GM19099 (cell line): Measurements from ENCODE around the gene PLA2G15.

ENCODE experiments used
- POLR2A ChIP-seq: IDR thresholded peaks from 3 replicates; pipeline ENCODE4 v1.6.1; 2011; ENCODE audit warnings: low read depth; ENCODE audit not compliant: insufficient read length; ENCODE audit errors: extremely low read depth

Gene PLA2G15

GRCh38 chr16:68257251-68257905 lies 12.2 kb downstream of the PLA2G15 start:
- no peak for TF ChIP-seq POLR2A

GRCh38 chr16:68257906-68258800 lies 13.0 kb downstream of the PLA2G15 start:
- no peak for TF ChIP-seq POLR2A

- TF ChIP-seq POLR2A, result no peak
Observed at GRCh38 chr16:68259007-68259825, 14.0 kb downstream of the PLA2G15 start.

- no peak for TF ChIP-seq POLR2A
Observed at GRCh38 chr16:68263559-68264127, 18.5 kb downstream of the PLA2G15 start.

GRCh38 chr16:68264128-68265077 lies 19.2 kb downstream of the PLA2G15 start, which contains the start of gene SLC7A6:
Gene SLC7A6 (plus strand): TSS chr16:68264526. CDS start chr16:68274727, 10,201 bp downstream.
- TF ChIP-seq POLR2A, result peak; percentile 75

- peak; percentile 39 for TF ChIP-seq POLR2A
Observed at GRCh38 chr16:68265078-68265920, 20.1 kb downstream of the PLA2G15 start.

- TF ChIP-seq POLR2A, result no peak
Observed at GRCh38 chr16:68267612-68268405, 22.6 kb downstream of the PLA2G15 start.

GRCh38 chr16:68269793-68270192 lies 24.6 kb downstream of the PLA2G15 start:
- no peak for TF ChIP-seq POLR2A

GRCh38 chr16:68270353-68270752 lies 25.2 kb downstream of the PLA2G15 start:
- no peak for TF ChIP-seq POLR2A

- TF ChIP-seq POLR2A, result no peak
Observed at GRCh38 chr16:68272507-68273209, 27.5 kb downstream of the PLA2G15 start.

GRCh38 chr16:68273459-68273858 lies 28.3 kb downstream of the PLA2G15 start:
- no peak for TF ChIP-seq POLR2A
